GM18867 (cell line): Measurements from ENCODE around the gene CLEC16A.

Source experiments
- ATAC-seq: cut with Tn5 transposase; IDR thresholded peaks from one replicate; pipeline ENCODE4 v1.9.1; 2021; ENCODE audit warnings: mild to moderate bottlenecking, moderate library complexity; ENCODE audit not compliant: unreplicated experiment

The CLEC16A gene

DNA sequence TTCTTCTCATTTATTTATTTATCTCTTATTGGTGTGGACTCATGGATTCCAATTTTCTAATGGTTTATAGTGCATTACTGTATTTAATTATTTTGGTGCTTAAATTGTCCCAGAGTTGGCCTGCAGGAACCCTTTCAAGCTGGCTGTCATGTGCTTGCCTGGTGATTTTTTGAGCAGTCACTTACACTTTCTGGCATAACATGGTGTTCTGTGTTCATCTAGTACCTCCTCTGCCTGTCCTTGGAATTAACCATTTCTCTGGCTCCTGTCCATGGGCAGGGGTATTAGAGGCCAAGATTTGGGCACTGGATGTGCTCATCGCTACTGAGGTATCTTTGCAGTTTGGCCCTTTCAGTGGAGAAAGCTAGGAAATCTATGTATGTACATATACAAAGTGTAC is 67.0 kb downstream of the CLEC16A start:
- ATAC-seq: no peak

- no peak for ATAC-seq
Observed at GRCh38 chr16:11012841-11013240, 68.5 kb downstream of the CLEC16A start.

DNA sequence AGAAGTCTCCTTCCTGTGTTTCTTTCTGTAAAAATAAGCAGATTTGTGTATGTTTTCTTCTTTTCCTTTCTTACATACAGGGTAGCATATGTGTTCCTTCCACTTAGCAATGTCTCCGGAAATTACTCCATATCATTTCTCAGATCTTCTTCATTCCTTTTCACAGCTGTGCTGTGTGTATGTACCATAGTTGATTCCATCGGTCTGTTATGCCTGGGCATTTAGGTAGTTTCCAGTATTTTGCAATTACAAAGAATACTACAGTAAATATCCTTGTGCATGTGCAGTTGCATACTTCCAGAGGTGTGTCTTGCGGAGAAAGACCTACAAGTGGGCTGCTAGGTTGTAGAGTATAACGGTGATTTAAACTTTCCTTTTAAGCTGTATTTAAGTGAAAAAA is 69.8 kb downstream of the CLEC16A start:
- ATAC-seq: no peak

DNA sequence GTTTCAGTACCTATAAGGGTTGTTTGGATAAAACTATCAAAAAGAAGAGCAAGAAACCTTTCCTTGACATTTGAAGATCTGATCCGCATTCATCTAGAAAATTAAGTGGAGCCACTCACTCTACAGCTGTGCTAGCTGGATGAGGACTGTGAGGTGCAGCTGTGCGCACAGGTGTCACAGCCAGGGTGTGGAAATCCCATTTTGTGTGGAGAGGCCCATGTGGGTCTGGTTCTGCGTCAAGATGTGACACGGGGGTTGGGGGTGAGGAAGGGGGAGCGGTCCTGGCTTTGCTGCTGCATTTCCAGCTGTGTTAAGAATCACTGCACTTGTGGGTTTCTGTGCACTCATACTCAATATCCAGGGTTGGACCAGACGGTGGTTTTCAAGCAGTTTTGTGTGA is 70.7 kb downstream of the CLEC16A start:
- no peak for ATAC-seq

DNA sequence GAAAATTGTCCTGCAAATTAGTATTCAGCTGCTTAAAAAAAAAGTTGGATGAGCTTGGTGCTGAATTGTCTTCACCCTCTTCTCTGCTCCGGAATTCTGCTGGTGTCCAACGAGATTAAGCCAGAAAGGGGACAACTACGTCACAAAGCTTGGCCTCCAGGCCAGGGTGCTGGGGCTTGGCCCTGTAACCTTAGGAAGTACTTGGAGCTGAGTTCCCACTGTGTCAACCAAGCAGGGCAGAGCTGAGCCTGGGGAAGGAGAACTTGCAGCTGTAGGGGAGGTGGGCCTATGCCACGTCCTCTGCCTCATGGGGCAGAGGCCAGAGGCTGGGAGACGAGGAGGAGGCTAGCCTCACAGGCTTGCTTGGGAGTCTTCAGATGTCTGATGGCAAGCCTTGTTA is 71.2 kb downstream of the CLEC16A start:
- no peak for ATAC-seq

DNA sequence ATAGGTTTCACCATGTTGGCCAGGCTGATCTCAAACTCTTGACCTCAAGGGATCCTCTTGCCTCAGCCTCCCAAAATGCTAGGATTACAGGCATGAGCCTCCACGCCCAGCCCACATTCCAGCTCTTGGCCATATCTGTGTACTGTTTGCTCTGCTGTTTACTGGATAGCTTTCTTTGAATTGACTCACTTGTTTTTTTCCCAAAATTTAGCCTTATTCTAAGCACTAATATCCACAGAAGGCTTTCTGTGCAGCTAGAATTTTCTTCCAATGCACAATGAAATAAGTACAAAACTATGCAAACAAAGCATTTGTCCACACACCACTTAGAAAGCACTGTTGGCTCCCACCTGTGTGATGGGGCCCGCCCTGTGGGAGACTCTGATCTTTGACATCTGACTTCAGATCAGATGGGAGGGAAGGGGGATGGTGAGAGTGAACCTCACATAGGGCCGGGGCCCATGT is 72.2 kb downstream of the CLEC16A start:
- no peak for ATAC-seq

- ATAC-seq: no peak
Observed at GRCh38 chr16:11016993-11017392, 72.6 kb downstream of the CLEC16A start.

GRCh38 chr16:11017499-11017898 is 73.1 kb downstream of the CLEC16A start:
- no peak for ATAC-seq

GRCh38 chr16:11020388-11020787 is 76.0 kb downstream of the CLEC16A start:
- ATAC-seq: no peak

DNA sequence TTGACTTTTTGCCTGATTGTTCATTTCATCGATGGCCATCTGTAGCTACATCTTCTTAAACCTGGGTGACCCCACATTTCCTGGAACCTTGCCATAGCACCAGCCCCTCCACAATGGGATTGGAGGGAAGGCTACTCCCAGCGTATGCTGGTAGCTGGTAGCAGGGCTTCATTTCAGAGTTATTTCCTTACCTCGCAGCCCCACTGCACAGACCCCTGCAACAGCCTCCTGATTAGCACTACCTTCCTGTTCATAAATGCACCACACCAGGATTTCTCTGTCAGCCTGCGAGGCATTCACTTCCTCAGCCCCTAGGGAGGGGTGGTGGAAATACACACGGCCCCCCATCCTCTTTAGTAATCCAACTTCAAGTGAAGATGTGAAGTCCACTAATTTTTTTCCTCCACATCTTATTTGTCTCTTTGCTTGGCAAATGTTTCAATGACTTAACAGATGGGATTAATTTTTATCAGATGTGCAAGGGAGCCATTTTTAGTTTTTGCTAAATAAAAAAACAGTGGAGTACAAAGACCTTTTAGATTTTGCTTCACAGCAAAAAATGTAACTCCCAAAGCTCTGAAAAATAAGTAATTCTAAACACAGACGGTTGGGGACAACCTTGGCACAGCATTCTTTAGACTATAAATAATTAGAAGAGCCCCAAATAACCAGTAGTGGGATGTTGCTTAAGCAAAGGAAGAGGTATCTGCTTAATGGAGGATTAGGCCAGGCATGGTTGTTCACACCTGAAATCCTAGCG is 76.6 kb downstream of the CLEC16A start:
- no peak for ATAC-seq

- no peak for ATAC-seq
Observed at GRCh38 chr16:11022002-11022401, 77.6 kb downstream of the CLEC16A start.

GRCh38 chr16:11023262-11024039 is 79.1 kb downstream of the CLEC16A start:
- no peak for ATAC-seq

GRCh38 chr16:11024333-11025053 is 80.1 kb downstream of the CLEC16A start:
- no peak for ATAC-seq

- no peak for ATAC-seq
Observed at GRCh38 chr16:11025120-11025531, 80.8 kb downstream of the CLEC16A start.

GRCh38 chr16:11029948-11030347 is 85.6 kb downstream of the CLEC16A start:
- ATAC-seq: no peak

- no peak for ATAC-seq
Observed at GRCh38 chr16:11030990-11031510, 86.7 kb downstream of the CLEC16A start.

GRCh38 chr16:11032000-11032921 is 87.9 kb downstream of the CLEC16A start:
- ATAC-seq: no peak

GRCh38 chr16:11032922-11033291 is 88.5 kb downstream of the CLEC16A start:
- ATAC-seq: no peak

- ATAC-seq: no peak
Observed at GRCh38 chr16:11033629-11034420, 89.5 kb downstream of the CLEC16A start.
